ENCODE data around the gene UBE2V1. TPM values are rescaled to one million over a fixed set of nuclear protein-coding genes. Genes with fewer than 3 reads are reported as not detected.

Gene UBE2V1
- total RNA-seq, 3 donors from 2014 or later (not counting 1 experiment from before 2014, with no cell fraction given), result 194 to 238 (median 236) TPM

DNA sequence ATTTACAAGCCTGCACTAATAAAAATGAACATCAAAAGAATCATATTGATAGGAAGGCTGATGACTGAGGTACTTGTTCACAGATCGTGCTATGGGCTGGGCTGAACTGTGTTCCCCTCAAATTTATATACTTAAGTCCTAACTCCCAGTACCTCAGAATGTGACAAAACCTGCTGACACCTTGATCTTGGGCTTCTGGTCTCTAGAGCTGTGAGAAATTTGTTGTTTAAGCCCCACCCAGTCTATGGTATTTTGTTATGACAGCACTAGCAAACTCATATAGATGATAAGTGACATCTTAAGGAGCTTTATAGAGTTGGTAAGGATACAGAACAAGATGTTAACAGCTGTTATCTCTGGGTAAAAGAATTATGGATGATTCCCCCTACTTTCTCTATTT is 13.8 kb downstream of the UBE2V1 start:
- DNase-seq (no peak), ATAC-seq (peak; percentile 44 to 71 (median 49))
- peaks cover 7% of the 10 kb centered on the region for H3K36me3 Mint-ChIP-seq
- no peaks in the 10 kb centered on the region for H3K27me3 Mint-ChIP-seq (ENCODE audit: low read depth in 2 of 2)
- Histone ChIP-seq H3K27me3 (ENCODE audit: control insufficient read depth, insufficient read depth, low read length) (no peaks in the 10 kb centered on the region), H3K4me3 (ENCODE audit: low read length) (no peak overlapping the region), H3K9me3 (ENCODE audit: control insufficient read depth, insufficient read depth, low read length) (no peaks in the 10 kb centered on the region), H3K27ac (ENCODE audit: low read length) (no peak overlapping the region), H3K36me3 (ENCODE audit: control insufficient read depth, insufficient read depth, low read length) (peaks cover 35% of the 10 kb centered on the region), H3K4me1 (ENCODE audit: control insufficient read depth, insufficient read depth, low read length) (peaks cover 30% of the 10 kb centered on the region)
- no peaks in the 10 kb centered on the region for H3K9me3 Mint-ChIP-seq
- TF ChIP-seq, protein P1, sequence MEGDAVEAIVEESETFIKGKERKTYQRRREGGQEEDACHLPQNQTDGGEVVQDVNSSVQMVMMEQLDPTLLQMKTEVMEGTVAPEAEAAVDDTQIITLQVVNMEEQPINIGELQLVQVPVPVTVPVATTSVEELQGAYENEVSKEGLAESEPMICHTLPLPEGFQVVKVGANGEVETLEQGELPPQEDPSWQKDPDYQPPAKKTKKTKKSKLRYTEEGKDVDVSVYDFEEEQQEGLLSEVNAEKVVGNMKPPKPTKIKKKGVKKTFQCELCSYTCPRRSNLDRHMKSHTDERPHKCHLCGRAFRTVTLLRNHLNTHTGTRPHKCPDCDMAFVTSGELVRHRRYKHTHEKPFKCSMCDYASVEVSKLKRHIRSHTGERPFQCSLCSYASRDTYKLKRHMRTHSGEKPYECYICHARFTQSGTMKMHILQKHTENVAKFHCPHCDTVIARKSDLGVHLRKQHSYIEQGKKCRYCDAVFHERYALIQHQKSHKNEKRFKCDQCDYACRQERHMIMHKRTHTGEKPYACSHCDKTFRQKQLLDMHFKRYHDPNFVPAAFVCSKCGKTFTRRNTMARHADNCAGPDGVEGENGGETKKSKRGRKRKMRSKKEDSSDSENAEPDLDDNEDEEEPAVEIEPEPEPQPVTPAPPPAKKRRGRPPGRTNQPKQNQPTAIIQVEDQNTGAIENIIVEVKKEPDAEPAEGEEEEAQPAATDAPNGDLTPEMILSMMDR (IDR thresholded peaks at IDR 0.05), result no peak
- peak overlapping the region; percentile 71 to 74 for H3K27ac Mint-ChIP-seq
- peaks cover 63 to 65% of the 10 kb centered on the region in 2 donors for H3K4me1 Mint-ChIP-seq
- 83% methylated on average over 1 of the region's 1 CpG for WGBS (ENCODE audit: insufficient coverage)
- H3K4me3 Mint-ChIP-seq, result peak overlapping the region; percentile 29
- intact Hi-C loops (cut with micrococcal nuclease), result no loop called here

DNA sequence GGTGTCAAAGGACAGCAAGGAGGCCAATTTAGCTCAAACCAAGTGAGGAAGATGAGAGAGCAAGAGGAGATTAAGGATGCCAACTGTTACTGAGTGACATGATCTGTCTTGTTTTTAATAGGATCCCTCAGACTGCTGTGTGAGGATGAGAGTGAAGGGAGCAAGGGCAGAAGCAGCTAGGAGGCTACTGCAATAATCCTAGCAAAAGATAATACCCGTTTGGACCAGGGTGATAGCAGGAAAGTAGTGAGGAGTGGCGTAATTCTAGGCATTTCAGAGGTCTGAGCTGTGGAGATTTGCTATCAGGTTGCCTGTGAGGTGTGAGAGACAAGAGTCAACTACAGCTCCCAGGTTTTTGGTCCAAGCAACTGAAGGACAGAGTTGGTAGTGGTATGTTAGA is 14.7 kb downstream of the UBE2V1 start:
- H3K27me3 Mint-ChIP-seq (ENCODE audit: low read depth in 2 of 2), result no peaks in the 10 kb centered on the region
- H3K4me3 Mint-ChIP-seq, result peak overlapping the region; percentile 66
- intact Hi-C loops (cut with micrococcal nuclease), result no loop called here
- TF ChIP-seq, protein P1 (IDR thresholded peaks at IDR 0.05), result no peak
- H3K27ac Mint-ChIP-seq, result peak overlapping the region; percentile 71
- no peak for ATAC-seq
- Histone ChIP-seq H3K27ac (ENCODE audit: low read length) (no peak overlapping the region), H3K27me3 (ENCODE audit: control insufficient read depth, insufficient read depth, low read length) (no peaks in the 10 kb centered on the region), H3K4me3 (ENCODE audit: low read length) (no peak overlapping the region), H3K4me1 (ENCODE audit: control insufficient read depth, insufficient read depth, low read length) (peaks cover 23% of the 10 kb centered on the region), H3K9me3 (ENCODE audit: control insufficient read depth, insufficient read depth, low read length) (no peaks in the 10 kb centered on the region), H3K36me3 (ENCODE audit: control insufficient read depth, insufficient read depth, low read length) (peaks cover 38% of the 10 kb centered on the region)
- peaks cover 57 to 62% of the 10 kb centered on the region in 2 donors for H3K4me1 Mint-ChIP-seq
- peaks cover 8% of the 10 kb centered on the region for H3K36me3 Mint-ChIP-seq
- DNase-seq, result no peak
- WGBS (ENCODE audit: insufficient coverage), result 87% methylated on average over 2 of the region's 2 CpGs
- no peaks in the 10 kb centered on the region for H3K9me3 Mint-ChIP-seq

DNA sequence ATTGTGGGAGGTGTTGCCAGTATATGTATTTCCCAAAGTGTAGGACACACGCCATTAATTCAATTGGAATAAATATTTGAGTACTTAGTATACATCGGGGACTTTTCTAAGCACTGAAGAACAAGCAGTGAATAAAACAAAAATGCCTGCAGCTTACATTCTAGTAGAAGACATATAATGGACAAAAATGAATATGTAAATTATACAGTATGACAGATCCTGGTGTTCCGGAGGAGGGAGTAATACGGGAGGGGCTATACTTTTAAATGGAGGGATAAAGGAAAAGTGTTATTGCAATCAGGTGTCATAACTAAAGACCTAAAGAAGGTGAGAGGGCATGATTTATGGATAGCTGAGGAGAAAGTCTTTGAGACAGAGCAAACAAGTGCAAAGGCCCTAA is 15.1 kb downstream of the UBE2V1 start:
- intact Hi-C loops (cut with micrococcal nuclease), result no loop called here
- no peaks in the 10 kb centered on the region for H3K9me3 ChIP-seq (ENCODE audit: control insufficient read depth, insufficient read depth, low read length)
- H3K27me3 ChIP-seq (ENCODE audit: control insufficient read depth, insufficient read depth, low read length), result no peaks in the 10 kb centered on the region
- H3K36me3 Mint-ChIP-seq, result peaks cover 12% of the 10 kb centered on the region
- DNase-seq (no peak), ATAC-seq (no peak)
- 98% methylated on average over 4 of the region's 4 CpGs for WGBS (ENCODE audit: insufficient coverage)
- H3K27ac ChIP-seq (ENCODE audit: low read length), result no peak overlapping the region
- H3K4me1 ChIP-seq (ENCODE audit: control insufficient read depth, insufficient read depth, low read length), result peaks cover 22% of the 10 kb centered on the region
- H3K9me3 Mint-ChIP-seq, result no peaks in the 10 kb centered on the region
- H3K4me3 Mint-ChIP-seq, result peak overlapping the region; percentile 66
- peaks cover 57 to 62% of the 10 kb centered on the region in 2 donors for H3K4me1 Mint-ChIP-seq
- no peaks in the 10 kb centered on the region for H3K27me3 Mint-ChIP-seq (ENCODE audit: low read depth in 2 of 2)
- TF ChIP-seq, protein P1 (IDR thresholded peaks at IDR 0.05), result no peak
- H3K4me3 ChIP-seq (ENCODE audit: low read length), result no peak overlapping the region
- peak overlapping the region; percentile 71 for H3K27ac Mint-ChIP-seq
- peaks cover 40% of the 10 kb centered on the region for H3K36me3 ChIP-seq (ENCODE audit: control insufficient read depth, insufficient read depth, low read length)

DNA sequence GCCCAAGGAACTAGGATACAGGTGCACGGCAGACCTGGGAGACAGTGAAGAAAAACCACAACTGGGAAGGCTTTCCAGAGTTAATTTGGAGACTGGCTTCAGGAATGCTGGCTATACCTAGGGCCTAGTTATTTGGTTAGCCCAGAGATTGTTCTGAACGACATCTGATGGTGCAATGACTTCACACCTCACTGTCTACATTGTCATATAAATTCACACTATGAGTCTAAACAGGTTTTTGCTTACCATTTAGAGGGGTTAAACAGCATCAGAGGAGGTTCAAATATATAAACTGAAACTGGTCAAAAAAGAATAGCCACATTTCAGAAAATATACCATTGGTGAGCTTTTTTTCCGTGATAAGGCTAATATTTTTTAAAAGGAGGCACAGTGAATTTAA is 16.7 kb downstream of the UBE2V1 start:
- no peak for ATAC-seq
- WGBS (ENCODE audit: insufficient coverage), result 96% methylated on average over 2 of the region's 3 CpGs
- H3K27ac ChIP-seq (ENCODE audit: low read length), result no peak overlapping the region

More for the DNA sequence above, 16.7 kb downstream of the UBE2V1 start:
- TF ChIP-seq, protein P1 (IDR thresholded peaks at IDR 0.05), result no peak
- Histone ChIP-seq H3K27me3 (ENCODE audit: control insufficient read depth, insufficient read depth, low read length) (no peaks in the 10 kb centered on the region), H3K36me3 (ENCODE audit: control insufficient read depth, insufficient read depth, low read length) (peaks cover 43% of the 10 kb centered on the region), H3K4me3 (ENCODE audit: low read length) (no peak overlapping the region), H3K9me3 (ENCODE audit: control insufficient read depth, insufficient read depth, low read length) (no peaks in the 10 kb centered on the region), H3K4me1 (ENCODE audit: control insufficient read depth, insufficient read depth, low read length) (peaks cover 15% of the 10 kb centered on the region)
- Mint-ChIP-seq H3K4me1 (peaks cover 49 to 57% of the 10 kb centered on the region in 2 donors), H3K27ac (peak overlapping the region; percentile 15 to 20), H3K4me3 (no peak overlapping the region), H3K36me3 (peaks cover 16% of the 10 kb centered on the region), H3K9me3 (no peaks in the 10 kb centered on the region), H3K27me3 (ENCODE audit: low read depth in 2 of 2) (no peaks in the 10 kb centered on the region)
- DNase-seq, result no peak
- intact Hi-C loops (cut with micrococcal nuclease), result no loop called here
